Activated CD8-positive, alpha-beta memory T cell treated with anti-CD3 and anti-CD28 coated beads for 4 hours (primary cell): ENCODE measurements around the gene LSM4.

Experiments used
- DNase-seq, 2 donors: peaks; one replicate each; pipeline ENCODE4 v3.0.0-alpha.2; 2020; ENCODE audit warnings: low read depth in 2 of 2

Gene LSM4

GRCh38 chr19:18311502-18312091 lies 11.3 kb downstream of the LSM4 start:
- no peak for DNase-seq

GRCh38 chr19:18310966-18311365 lies 11.9 kb downstream of the LSM4 start:
- no peak for DNase-seq

GRCh38 chr19:18310118-18310909 lies 12.6 kb downstream of the LSM4 start:
- DNase-seq, result no peak

- no peak for DNase-seq
These were observed 13.3 kb downstream of the LSM4 start for GRCh38 chr19:18309525-18310064.

GRCh38 chr19:18308948-18309325 lies 13.9 kb downstream of the LSM4 start:
- DNase-seq, result no peak

- no peak for DNase-seq
These were observed 14.6 kb downstream of the LSM4 start for GRCh38 chr19:18308051-18308947.

GRCh38 chr19:18307271-18307681 lies 15.6 kb downstream of the LSM4 start:
- no peak for DNase-seq

- no peak for DNase-seq
These were observed 16.0 kb downstream of the LSM4 start for GRCh38 chr19:18306888-18307260.

- no peak for DNase-seq
These were observed 16.5 kb downstream of the LSM4 start for GRCh38 chr19:18306209-18306887.

- peak; percentile 77 to 84 for DNase-seq
These were observed 18.2 kb downstream of the LSM4 start for GRCh38 chr19:18304458-18305310.

- no peak for DNase-seq
These were observed 18.7 kb downstream of the LSM4 start for GRCh38 chr19:18304208-18304457.

GRCh38 chr19:18301718-18302111 lies 21.2 kb downstream of the LSM4 start:
- no peak for DNase-seq

- DNase-seq, result no peak
These were observed 21.8 kb downstream of the LSM4 start for GRCh38 chr19:18300930-18301717.

GRCh38 chr19:18299654-18300053 lies 23.2 kb downstream of the LSM4 start:
- no peak for DNase-seq

GRCh38 chr19:18298601-18299000 lies 24.3 kb downstream of the LSM4 start:
- no peak for DNase-seq

- DNase-seq, result no peak
These were observed 25.6 kb downstream of the LSM4 start for GRCh38 chr19:18297308-18297707.

- DNase-seq, result no peak
These were observed 27.8 kb downstream of the LSM4 start for GRCh38 chr19:18295034-18295451.

GRCh38 chr19:18294467-18294864 lies 28.4 kb downstream of the LSM4 start:
- peak; percentile 87 to 90 for DNase-seq

- DNase-seq, result no peak
These were observed 29.0 kb downstream of the LSM4 start for GRCh38 chr19:18293642-18294466.
